ENCODE results near the gene PCNP.

GRCh38 chr3:101603184-101603583 is 29.2 kb downstream of the PCNP start:
- TF ChIP-seq POLR2A (IDR thresholded peaks at IDR 0.05) (no peak), POLR2AphosphoS5 (IDR thresholded peaks at IDR 0.05) (no peak), CTCF (IDR thresholded peaks at IDR 0.05) (no peak)

Measured in gastroesophageal sphincter (tissue), 3 donors.